Esophagus muscularis mucosa (tissue), 4 donors: ENCODE results near the gene OVAAL. TPM values are rescaled to one million over a fixed set of nuclear protein-coding genes. Genes with fewer than 3 reads are reported as not detected.

Experiments used
- DNase-seq: peaks from one replicate; pipeline ENCODE4 v3.0.0-alpha.2; 2017; ENCODE audit errors: extremely low spot score
- H3K27ac ChIP-seq, 4 donors: fragments of 200-600 bp; sonication (generic); replicated peaks in 1 of 4; 1 replicate in 3 of 4; 2 replicates in 1 of 4; pipeline ENCODE4 v1.5.1; 2016 to 2019; ENCODE audit warnings: mild to moderate bottlenecking in 1 of 4
- H3K27me3 ChIP-seq, 4 donors: fragments of 200-600 bp; sonication (generic); one replicate each; pipeline versions ENCODE4 v1.5.1 to v1.6.0; 2016 to 2019
- H3K36me3 ChIP-seq, 4 donors: fragments of 200-600 bp; sonication (generic); one replicate each; pipeline ENCODE4 v1.5.1; 2016 to 2019
- H3K4me1 ChIP-seq, 4 donors: fragments of 200-600 bp; sonication (generic); one replicate each; pipeline ENCODE4 v1.5.1; 2016 to 2019
- H3K4me3 ChIP-seq, 4 donors: fragments of 200-600 bp; sonication (generic); 1 replicate in 2 of 4; 2 replicates in 2 of 4; pipeline ENCODE4 v1.5.1; 2016 to 2019; ENCODE audit warnings: mild to moderate bottlenecking in 4 of 4, moderate library complexity in 1 of 4
- H3K9me3 ChIP-seq, 4 donors: fragments of 200-600 bp; sonication (generic); 1 replicate in 3 of 4; 2 replicates in 1 of 4; pipeline ENCODE4 v1.5.1; 2016 to 2019
- CTCF ChIP-seq, 3 experiments: fragments of 200-600 bp in 2 of 3; fragments of 450-650 bp in 1 of 3; sonication (generic) in 2 of 3; IDR thresholded peaks; one replicate each; pipeline ENCODE4 v1.5.1; 2017 to 2019; ENCODE audit warnings: antibody characterized with exemption in 3 of 3, mild to moderate bottlenecking in 2 of 3, moderate library complexity in 1 of 3
- EP300 ChIP-seq: sonication (generic); formaldehyde crosslinking; IDR thresholded peaks from one replicate; pipeline ENCODE4 v1.6.1; 2017; ENCODE audit warnings: antibody characterized with exemption
- POLR2A ChIP-seq: fragments of 450-650 bp; IDR thresholded peaks from one replicate; pipeline ENCODE4 v1.6.1; 2017; ENCODE audit warnings: antibody characterized with exemption, moderate library complexity, mild to moderate bottlenecking, low read depth
- POLR2AphosphoS5 ChIP-seq, 2 donors: sonication (generic); formaldehyde crosslinking; IDR thresholded peaks; one replicate each; pipeline ENCODE4 v1.6.1; 2017; ENCODE audit warnings: antibody characterized with exemption in 2 of 2
- WGBS: methylation state at CpG from one replicate; pipeline ENCODE4 v1.1.5; 2018; 5-methylcytosine and 5-hydroxymethylcytosine counted together
- intact Hi-C: fragments of 100-400 bp; cut with DNase I; formaldehyde crosslinking; loops from one replicate; pipeline ENCODE4 v1.15.1; 2023
- total RNA-seq, 4 donors: library from RNA; depleted of rRNA; stranded (reverse); fragments of >200 nt; gene quantifications; one replicate each; pipeline versions ENCODE4 v1.1.0 to v1.2.1, GENCODE V29; 2016

OVAAL gene
- total RNA-seq, 4 donors from 2014 or later, result not detected

GRCh38 chr1:180593382-180593781 is 34.6 kb downstream of the OVAAL start:
- intact Hi-C loops, result no loop called here
- H3K4me1 ChIP-seq, result peaks cover 0 to 3% (median under 1%) of the 10 kb centered on the region in 4 donors

GRCh38 chr1:180594723-180595122 is 36.0 kb downstream of the OVAAL start:
- intact Hi-C loops, result no loop called here
- H3K27me3 ChIP-seq, result no peaks in the 10 kb centered on the region
- H3K36me3 ChIP-seq, result no peaks in the 10 kb centered on the region
- no peak overlapping the region for H3K27ac ChIP-seq
- no peak for DNase-seq
- 83% methylated on average over 6 of the region's 6 CpGs for WGBS
- TF ChIP-seq EP300 (no peak), POLR2A (no peak), POLR2AphosphoS5 (IDR thresholded peaks at IDR 0.05) (no peak), CTCF (IDR thresholded peaks at IDR 0.05) (no peak)
- no peak overlapping the region for H3K4me3 ChIP-seq
- H3K4me1 ChIP-seq, result peaks cover 0 to 8% (median 2%) of the 10 kb centered on the region in 4 donors
- H3K9me3 ChIP-seq, result no peaks in the 10 kb centered on the region

More at GRCh38 chr1:180593382-180593781, 34.6 kb downstream of the OVAAL start:
- no peak for TF ChIP-seq POLR2A
- no peak overlapping the region for H3K27ac ChIP-seq
- 97% methylated on average over 3 of the region's 3 CpGs for WGBS
- H3K27me3 ChIP-seq, result no peaks in the 10 kb centered on the region
- H3K36me3 ChIP-seq, result no peaks in the 10 kb centered on the region
- H3K9me3 ChIP-seq, result peaks cover 0 to 2% (median 0%) of the 10 kb centered on the region in 4 donors
- DNase-seq, result no peak
- no peak overlapping the region for H3K4me3 ChIP-seq

GRCh38 chr1:180595966-180596365 is 37.2 kb downstream of the OVAAL start:
- no peak for TF ChIP-seq CTCF (IDR thresholded peaks at IDR 0.05)
- TF ChIP-seq POLR2AphosphoS5 (IDR thresholded peaks at IDR 0.05), result no peak
- TF ChIP-seq EP300, result no peak
- no peak for TF ChIP-seq POLR2A
- Histone ChIP-seq H3K4me3 (no peak overlapping the region), H3K27ac (no peak overlapping the region), H3K4me1 (peaks cover 0 to 8% (median 2%) of the 10 kb centered on the region in 4 donors), H3K27me3 (no peaks in the 10 kb centered on the region), H3K36me3 (no peaks in the 10 kb centered on the region), H3K9me3 (no peaks in the 10 kb centered on the region)
- 94% methylated on average over 2 of the region's 2 CpGs for WGBS
- DNase-seq, result no peak
- intact Hi-C loops, result no loop called here

GRCh38 chr1:180597520-180597919 is 38.8 kb downstream of the OVAAL start:
- no peak overlapping the region for H3K27ac ChIP-seq
- no peaks in the 10 kb centered on the region for H3K9me3 ChIP-seq
- no peaks in the 10 kb centered on the region for H3K27me3 ChIP-seq
- intact Hi-C loops, result no loop called here
- DNase-seq, result no peak
- no peak overlapping the region for H3K4me3 ChIP-seq
- H3K36me3 ChIP-seq, result no peaks in the 10 kb centered on the region
- TF ChIP-seq POLR2A (no peak), POLR2AphosphoS5 (IDR thresholded peaks at IDR 0.05) (no peak), EP300 (no peak), CTCF (IDR thresholded peaks at IDR 0.05) (no peak)
- H3K4me1 ChIP-seq, result peaks cover 0 to 8% (median 2%) of the 10 kb centered on the region in 4 donors

- Histone ChIP-seq H3K27me3 (no peaks in the 10 kb centered on the region), H3K4me3 (no peak overlapping the region), H3K36me3 (no peaks in the 10 kb centered on the region), H3K9me3 (no peaks in the 10 kb centered on the region), H3K4me1 (peaks cover 0 to 8% (median 2%) of the 10 kb centered on the region in 4 donors), H3K27ac (no peak overlapping the region)
- TF ChIP-seq POLR2AphosphoS5 (IDR thresholded peaks at IDR 0.05) (no peak), EP300 (no peak), CTCF (IDR thresholded peaks at IDR 0.05) (no peak), POLR2A (no peak)
- DNase-seq, result no peak
- WGBS, result 52% methylated on average over 6 of the region's 6 CpGs
- intact Hi-C loops, result no loop called here
Observed at GRCh38 chr1:180598333-180598974, 39.7 kb downstream of the OVAAL start.
